ENCODE data around the gene FREY1. TPM values are rescaled to one million over a fixed set of nuclear protein-coding genes. Genes with fewer than 3 reads are reported as not detected.

The FREY1 gene
- total RNA-seq, 1 donor from 2014 or later = 1.3 TPM

- H3K36me3 ChIP-seq (ENCODE audit: control insufficient read depth, insufficient read depth, low read length) = no peaks in the 10 kb centered on the region
- peaks cover 8% of the 10 kb centered on the region for H3K27me3 ChIP-seq (ENCODE audit: control insufficient read depth, insufficient read depth, low read length)
- no peak for DNase-seq (ENCODE audit: low read depth)
- TF ChIP-seq CTCF (IDR thresholded peaks at IDR 0.05; ENCODE audit: insufficient read depth, low read length, severe bottlenecking) = no peak
- no peak for FAIRE-seq
- H3K4me3 ChIP-seq (ENCODE audit: low read depth, low read length) = no peak overlapping the region
These were observed 10.6 kb downstream of the FREY1 start for GRCh38 chr11:45896422-45896984.

- Histone ChIP-seq H3K4me3 (ENCODE audit: low read depth, low read length) (no peak overlapping the region), H3K27me3 (ENCODE audit: control insufficient read depth, insufficient read depth, low read length) (peaks cover 6% of the 10 kb centered on the region), H3K36me3 (ENCODE audit: control insufficient read depth, insufficient read depth, low read length) (no peaks in the 10 kb centered on the region)
- no peak for DNase-seq (ENCODE audit: low read depth)
- no peak for FAIRE-seq
- no peak for TF ChIP-seq CTCF (IDR thresholded peaks at IDR 0.05; ENCODE audit: insufficient read depth, low read length, severe bottlenecking)
These were observed 11.4 kb downstream of the FREY1 start for GRCh38 chr11:45895553-45896259.

- no peak for TF ChIP-seq CTCF (IDR thresholded peaks at IDR 0.05; ENCODE audit: insufficient read depth, low read length, severe bottlenecking)
- Histone ChIP-seq H3K4me3 (ENCODE audit: low read depth, low read length) (no peak overlapping the region), H3K27me3 (ENCODE audit: control insufficient read depth, insufficient read depth, low read length) (peaks cover 3% of the 10 kb centered on the region), H3K36me3 (ENCODE audit: control insufficient read depth, insufficient read depth, low read length) (no peaks in the 10 kb centered on the region)
- DNase-seq (ENCODE audit: low read depth) (no peak), FAIRE-seq (no peak)
These were observed 12.4 kb downstream of the FREY1 start for GRCh38 chr11:45894555-45895247.

- no peak for TF ChIP-seq CTCF (IDR thresholded peaks at IDR 0.05; ENCODE audit: insufficient read depth, low read length, severe bottlenecking)
- DNase-seq (ENCODE audit: low read depth) = no peak
- FAIRE-seq = no peak
- H3K4me3 ChIP-seq (ENCODE audit: low read depth, low read length) = no peak overlapping the region
- H3K27me3 ChIP-seq (ENCODE audit: control insufficient read depth, insufficient read depth, low read length) = peaks cover 3% of the 10 kb centered on the region
- no peaks in the 10 kb centered on the region for H3K36me3 ChIP-seq (ENCODE audit: control insufficient read depth, insufficient read depth, low read length)
These were observed 14.2 kb downstream of the FREY1 start for GRCh38 chr11:45892856-45893255.

- FAIRE-seq = peak; percentile 13
These were observed 16.1 kb downstream of the FREY1 start for GRCh38 chr11:45890886-45891550.

More at GRCh38 chr11:45890886-45891550, 16.1 kb downstream of the FREY1 start:
- Histone ChIP-seq H3K36me3 (ENCODE audit: control insufficient read depth, insufficient read depth, low read length) (no peaks in the 10 kb centered on the region), H3K4me3 (ENCODE audit: low read depth, low read length) (no peak overlapping the region), H3K27me3 (ENCODE audit: control insufficient read depth, insufficient read depth, low read length) (peaks cover 1% of the 10 kb centered on the region)
- no peak for TF ChIP-seq CTCF (IDR thresholded peaks at IDR 0.05; ENCODE audit: insufficient read depth, low read length, severe bottlenecking)
- no peak for DNase-seq (ENCODE audit: low read depth)
